Measurements from ENCODE around the gene PDE7B. TPM values are rescaled to one million over a fixed set of nuclear protein-coding genes. Genes with fewer than 3 reads are reported as not detected.

The PDE7B gene
- total RNA-seq, 4 donors from 2014 or later = 15.4 to 28.6 (median 18.8) TPM

DNA sequence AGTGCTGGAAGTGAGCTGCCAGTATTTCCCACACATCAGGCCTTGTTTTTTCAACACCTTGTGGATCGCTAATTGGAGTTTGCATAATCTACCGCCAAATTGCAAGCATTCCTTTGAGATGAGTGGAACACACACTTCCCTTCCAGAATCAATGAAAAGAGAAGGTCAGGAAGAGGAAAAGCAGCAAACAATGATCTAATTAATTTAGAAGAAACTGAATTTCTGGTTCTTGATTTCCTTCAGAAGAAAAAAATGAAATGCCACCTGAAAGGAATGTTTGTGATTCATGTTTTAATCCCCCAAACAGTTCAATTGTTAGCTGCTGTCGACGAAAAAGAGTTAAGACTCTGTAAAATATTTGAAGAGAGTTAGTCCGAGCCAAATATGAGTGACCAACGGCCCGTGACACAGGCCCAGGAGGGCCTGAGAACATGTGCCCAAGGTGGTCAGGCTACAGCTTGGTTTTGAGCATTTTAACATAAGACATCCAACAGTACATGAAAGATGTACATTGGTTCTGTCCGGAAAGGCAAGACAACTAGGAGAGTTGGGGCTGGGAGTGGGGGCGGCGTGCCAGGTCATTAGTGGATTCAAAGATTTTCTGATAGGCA lies 216.3 kb downstream of the PDE7B start:
- no peaks in the 10 kb centered on the region for H3K27me3 ChIP-seq
- no peak for DNase-seq
- intact Hi-C loops (cut with DNase I; ENCODE audit: low total_unique reads) = no loop called here
- no peaks in the 10 kb centered on the region for H3K36me3 ChIP-seq
- peak overlapping the region in 1 of 2 donors; percentile 28 for H3K27ac ChIP-seq
- no peak for TF ChIP-seq POLR2A (IDR thresholded peaks at IDR 0.05)
- TF ChIP-seq, protein P1, sequence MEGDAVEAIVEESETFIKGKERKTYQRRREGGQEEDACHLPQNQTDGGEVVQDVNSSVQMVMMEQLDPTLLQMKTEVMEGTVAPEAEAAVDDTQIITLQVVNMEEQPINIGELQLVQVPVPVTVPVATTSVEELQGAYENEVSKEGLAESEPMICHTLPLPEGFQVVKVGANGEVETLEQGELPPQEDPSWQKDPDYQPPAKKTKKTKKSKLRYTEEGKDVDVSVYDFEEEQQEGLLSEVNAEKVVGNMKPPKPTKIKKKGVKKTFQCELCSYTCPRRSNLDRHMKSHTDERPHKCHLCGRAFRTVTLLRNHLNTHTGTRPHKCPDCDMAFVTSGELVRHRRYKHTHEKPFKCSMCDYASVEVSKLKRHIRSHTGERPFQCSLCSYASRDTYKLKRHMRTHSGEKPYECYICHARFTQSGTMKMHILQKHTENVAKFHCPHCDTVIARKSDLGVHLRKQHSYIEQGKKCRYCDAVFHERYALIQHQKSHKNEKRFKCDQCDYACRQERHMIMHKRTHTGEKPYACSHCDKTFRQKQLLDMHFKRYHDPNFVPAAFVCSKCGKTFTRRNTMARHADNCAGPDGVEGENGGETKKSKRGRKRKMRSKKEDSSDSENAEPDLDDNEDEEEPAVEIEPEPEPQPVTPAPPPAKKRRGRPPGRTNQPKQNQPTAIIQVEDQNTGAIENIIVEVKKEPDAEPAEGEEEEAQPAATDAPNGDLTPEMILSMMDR (IDR thresholded peaks at IDR 0.05) = no peak
- H3K9me3 ChIP-seq = no peaks in the 10 kb centered on the region
- H3K4me3 ChIP-seq = no peak overlapping the region
- H3K4me1 ChIP-seq = no peaks in the 10 kb centered on the region

DNA sequence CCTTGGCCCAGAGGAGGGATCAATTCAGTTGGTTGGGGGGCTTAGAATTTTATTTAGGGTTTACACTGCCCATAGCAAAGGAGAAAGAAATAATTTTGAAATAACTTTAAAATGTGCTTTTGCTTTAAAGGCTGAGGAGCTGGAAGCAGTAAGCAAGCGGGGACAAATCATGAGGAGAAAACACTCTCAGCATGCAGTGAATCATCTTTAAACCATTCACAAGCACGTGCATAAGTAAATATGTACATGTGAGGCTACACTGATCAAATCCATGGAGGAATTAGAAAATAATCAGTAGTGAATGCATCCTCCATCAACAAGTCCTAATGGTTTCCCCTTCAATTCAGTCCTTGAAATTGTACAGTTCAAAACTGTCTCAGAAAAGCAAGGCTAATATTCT lies 217.6 kb downstream of the PDE7B start:
- peak overlapping the region; percentile 28 to 51 for H3K27ac ChIP-seq

DNA sequence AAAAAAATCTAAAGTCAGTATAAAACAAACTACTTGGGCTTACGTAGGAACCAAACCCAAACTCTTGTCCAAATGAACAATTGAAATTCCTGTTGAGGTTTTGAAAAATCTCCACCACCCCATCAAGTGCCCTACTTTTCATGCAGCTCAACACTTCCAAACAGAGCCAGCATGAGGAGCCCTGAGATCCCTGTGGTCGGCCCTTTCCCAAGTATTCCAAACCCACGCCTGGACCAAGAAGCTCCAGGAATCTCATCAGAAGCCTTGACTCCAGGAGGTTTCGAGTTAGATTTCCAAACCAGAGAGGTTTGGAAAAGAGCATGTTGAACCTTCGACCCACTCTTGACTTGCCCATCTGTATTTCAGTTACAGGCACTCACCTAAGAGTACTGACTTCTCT lies 219.3 kb downstream of the PDE7B start:
- intact Hi-C loops (cut with DNase I; ENCODE audit: low total_unique reads) = no loop called here
- Histone ChIP-seq H3K9me3 (no peaks in the 10 kb centered on the region), H3K27me3 (no peaks in the 10 kb centered on the region), H3K4me1 (no peaks in the 10 kb centered on the region), H3K4me3 (no peak overlapping the region), H3K36me3 (no peaks in the 10 kb centered on the region), H3K27ac (no peak overlapping the region)
- DNase-seq = no peak
- TF ChIP-seq, protein P1 (IDR thresholded peaks at IDR 0.05) = no peak
- TF ChIP-seq POLR2A (IDR thresholded peaks at IDR 0.05) = no peak

More for the DNA sequence above, 217.6 kb downstream of the PDE7B start:
- H3K9me3 ChIP-seq = no peaks in the 10 kb centered on the region
- H3K4me1 ChIP-seq = no peaks in the 10 kb centered on the region
- DNase-seq = no peak
- intact Hi-C loops (cut with DNase I; ENCODE audit: low total_unique reads) = no loop called here
- no peaks in the 10 kb centered on the region for H3K27me3 ChIP-seq
- no peaks in the 10 kb centered on the region for H3K36me3 ChIP-seq
- no peak overlapping the region for H3K4me3 ChIP-seq
- no peak for TF ChIP-seq POLR2A (IDR thresholded peaks at IDR 0.05)
- TF ChIP-seq, protein P1 (IDR thresholded peaks at IDR 0.05) = no peak

DNA sequence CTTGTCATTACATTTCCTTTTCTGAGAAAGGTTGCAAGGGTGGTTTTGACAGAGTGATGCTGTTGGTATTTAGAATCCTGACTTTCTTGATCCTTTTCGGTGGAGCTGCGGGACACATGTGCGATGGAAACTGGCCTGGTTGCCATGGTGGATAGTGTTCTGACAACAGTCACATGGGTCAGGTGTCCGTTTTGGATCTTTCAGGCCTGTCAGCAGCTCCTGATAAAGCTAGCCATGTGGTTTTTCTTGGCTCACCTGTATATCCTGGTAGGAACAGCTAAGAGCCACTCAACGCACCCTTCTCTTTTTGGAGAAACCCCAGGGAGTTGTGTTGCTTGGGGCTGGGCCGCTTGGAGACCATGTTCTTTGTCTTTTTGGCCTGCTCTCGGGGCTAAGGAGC lies 221.2 kb downstream of the PDE7B start:
- intact Hi-C loops (cut with DNase I; ENCODE audit: low total_unique reads) = no loop called here
- H3K36me3 ChIP-seq = no peaks in the 10 kb centered on the region
- DNase-seq = no peak
- no peak overlapping the region for H3K27ac ChIP-seq
- no peaks in the 10 kb centered on the region for H3K9me3 ChIP-seq
- H3K4me1 ChIP-seq = no peaks in the 10 kb centered on the region
- TF ChIP-seq, protein P1 (IDR thresholded peaks at IDR 0.05) = no peak
- no peak for TF ChIP-seq POLR2A (IDR thresholded peaks at IDR 0.05)
- H3K27me3 ChIP-seq = no peaks in the 10 kb centered on the region
- H3K4me3 ChIP-seq = no peak overlapping the region

DNA sequence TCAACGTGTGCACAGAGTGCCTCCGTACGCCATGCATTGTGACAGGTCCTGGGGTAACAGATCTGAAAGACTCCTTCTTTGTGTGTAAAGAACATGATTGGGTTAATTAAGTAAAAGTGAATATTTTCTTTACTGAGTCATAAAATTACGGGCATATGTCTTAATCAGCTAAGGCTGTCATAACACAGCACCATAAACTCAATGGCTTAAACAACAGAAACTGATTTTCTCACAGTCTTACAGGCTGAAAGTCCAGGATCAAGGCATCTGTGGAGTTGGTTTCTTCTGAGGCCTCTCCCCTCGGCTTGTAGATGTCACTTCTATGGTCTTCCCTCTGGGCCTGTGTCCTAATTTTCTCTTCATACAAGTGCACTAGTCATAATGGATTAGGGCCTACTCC lies 221.7 kb downstream of the PDE7B start:
- no peaks in the 10 kb centered on the region for H3K27me3 ChIP-seq
- H3K36me3 ChIP-seq = no peaks in the 10 kb centered on the region
- H3K4me1 ChIP-seq = no peaks in the 10 kb centered on the region
- intact Hi-C loops (cut with DNase I; ENCODE audit: low total_unique reads) = no loop called here
- no peak overlapping the region for H3K27ac ChIP-seq
- no peak for DNase-seq
- no peak for TF ChIP-seq POLR2A (IDR thresholded peaks at IDR 0.05)
- TF ChIP-seq, protein P1 (IDR thresholded peaks at IDR 0.05) = no peak
- no peaks in the 10 kb centered on the region for H3K9me3 ChIP-seq
- no peak overlapping the region for H3K4me3 ChIP-seq

Data from uterus (tissue), 4 donors.